SU-DHL-6 (cell line): ENCODE results near the gene ATP6V0C.

Experiments
- CTCF ChIP-seq: fragments of 200-600 bp; sonication (generic); IDR thresholded peaks from one replicate; pipeline ENCODE4 v1.5.1; 2017; ENCODE audit warnings: antibody characterized with exemption, mild to moderate bottlenecking, low read length, moderate library complexity; ENCODE audit not compliant: insufficient read depth, poor library complexity, severe bottlenecking
- EZH2phosphoT487 ChIP-seq: fragments of 200-600 bp; sonication (generic), shearing (Covaris generic); conservative IDR thresholded peaks from 2 replicates; pipeline ENCODE4 v1.6.1; 2018; ENCODE audit warnings: mild to moderate bottlenecking, antibody characterized with exemption, low read length, moderate library complexity, mixed read lengths

- no peak for TF ChIP-seq CTCF
- no peak for TF ChIP-seq EZH2phosphoT487
These were observed 35.5 kb upstream of the ATP6V0C start for GRCh38 chr16:2478279-2478678.
